K562 (cell line): ENCODE data around the gene SRPRA. TPM values are rescaled to one million over a fixed set of nuclear protein-coding genes. Genes with fewer than 3 reads are reported as not detected.

Experiments used
- CAMTA2 ChIP-seq: fragments of 250-450 bp; sonication (Bioruptor Pico); conservative IDR thresholded peaks from 2 replicates; pipeline ENCODE4 v1.5.1; 2022
- GTF2A2 ChIP-seq: IDR thresholded peaks from 2 replicates; pipeline ENCODE4 v1.6.1; 2016; ENCODE audit warnings: mild to moderate bottlenecking, missing genetic modification characterization, missing compliant biosample characterization
- GTF2E2 ChIP-seq: fragments of 200-800 bp; sonication (Bioruptor generic); IDR thresholded peaks from 2 replicates; pipeline ENCODE4 v1.6.1; 2016; ENCODE audit warnings: missing genetic modification characterization, missing compliant biosample characterization
- HNRNPK ChIP-seq: fragments of 200-400 bp; formaldehyde crosslinking; IDR thresholded peaks from one replicate; pipeline ENCODE4 v1.6.1; 2018; ENCODE audit warnings: mild to moderate bottlenecking, low read depth, low read length; ENCODE audit not compliant: poor library complexity, severe bottlenecking
- ILF3 ChIP-seq: fragments of 450-650 bp; IDR thresholded peaks from 2 replicates; pipeline ENCODE4 v1.6.1; 2018; ENCODE audit warnings: antibody characterized with exemption, mild to moderate bottlenecking, moderate library complexity, borderline replicate concordance
- MEIS2 ChIP-seq: fragments of 450-650 bp; IDR thresholded peaks from 2 replicates; pipeline ENCODE4 v1.6.1; 2014; ENCODE audit warnings: mild to moderate bottlenecking; ENCODE audit not compliant: partially characterized antibody
- NFIX ChIP-seq: fragments of 250-450 bp; sonication (Bioruptor Pico); IDR thresholded peaks from 2 replicates; pipeline ENCODE4 v1.4.0; 2020; ENCODE audit warnings: low read depth, mild to moderate bottlenecking, moderate library complexity
- TCF7L2 ChIP-seq: fragments of 150-350 bp; IDR thresholded peaks from 2 replicates; pipeline ENCODE4 v1.6.1; 2016; ENCODE audit warnings: low read depth, mild to moderate bottlenecking, low read length, moderate library complexity
- ZBTB8A ChIP-seq: fragments of 450-650 bp; IDR thresholded peaks from 2 replicates; pipeline ENCODE4 v1.6.1; 2018; ENCODE audit warnings: mild to moderate bottlenecking, moderate library complexity; ENCODE audit not compliant: partially characterized antibody
- polyA plus RNA-seq, 8 experiments: library from polyadenylated mRNA; depleted of rRNA in 4 of 8; stranded (reverse) in 5 of 8; unstranded in 3 of 8; fragments of >200 nt; fragmentation: Nextera tagmentation in 2 of 8; fragmentation: Illumina TruSeq in 1 of 8; extraction: Ambion mirVana in 2 of 8; extraction: Trizol in 1 of 8; gene quantifications; 2 replicates each; pipeline versions ENCODE4 v1.2.1 to v1.2.3, GENCODE V29; 2011 to 2014; ENCODE audit warnings: inconsistent platforms in 1 of 8, missing spikeins in 1 of 8
- total RNA-seq, 7 experiments: library from RNA; depleted of rRNA in 6 of 7; stranded (reverse); fragments of >200 nt in 6 of 7; fragmentation: Illumina TruSeq in 2 of 7; extraction: Trizol in 2 of 7; gene quantifications; 2 replicates each; pipeline versions ENCODE4 v1.2.1 to v1.2.3, GENCODE V29; 2011 to 2021; ENCODE audit warnings: low replicate concordance in 1 of 7
- TF ChIP-seq, protein P1 (sequence below): fragments of 200-800 bp; sonication (Bioruptor generic); IDR thresholded peaks from 2 replicates; pipeline ENCODE4 v1.6.1; 2016; ENCODE audit warnings: missing genetic modification characterization, missing compliant biosample characterization
- TF ChIP-seq, protein P2 (sequence below): fragments of 450-650 bp; conservative IDR thresholded peaks from 2 replicates; pipeline ENCODE4 v1.6.1; 2016; ENCODE audit warnings: missing genetic modification characterization, low read depth, mild to moderate bottlenecking, missing compliant biosample characterization, moderate library complexity
- TF ChIP-seq, protein P3 (sequence below): sonication (generic); formaldehyde crosslinking; IDR thresholded peaks from 2 replicates; pipeline ENCODE4 v1.8.0; 2023; ENCODE audit warnings: mild to moderate bottlenecking, missing genetic modification reagents
- TF ChIP-seq, protein P4 (sequence below): fragments of 250-450 bp; sonication (Bioruptor Pico); IDR thresholded peaks from 2 replicates; pipeline ENCODE4 v1.5.0; 2021; ENCODE audit warnings: mild to moderate bottlenecking, borderline replicate concordance

Gene SRPRA
- total and polyA plus RNA-seq, 9 of the 15 experiments (the other 6 are each of a cell fraction or from before 2014, with no cell fraction given): 33.5 to 124 (median 80.0) TPM

DNA sequence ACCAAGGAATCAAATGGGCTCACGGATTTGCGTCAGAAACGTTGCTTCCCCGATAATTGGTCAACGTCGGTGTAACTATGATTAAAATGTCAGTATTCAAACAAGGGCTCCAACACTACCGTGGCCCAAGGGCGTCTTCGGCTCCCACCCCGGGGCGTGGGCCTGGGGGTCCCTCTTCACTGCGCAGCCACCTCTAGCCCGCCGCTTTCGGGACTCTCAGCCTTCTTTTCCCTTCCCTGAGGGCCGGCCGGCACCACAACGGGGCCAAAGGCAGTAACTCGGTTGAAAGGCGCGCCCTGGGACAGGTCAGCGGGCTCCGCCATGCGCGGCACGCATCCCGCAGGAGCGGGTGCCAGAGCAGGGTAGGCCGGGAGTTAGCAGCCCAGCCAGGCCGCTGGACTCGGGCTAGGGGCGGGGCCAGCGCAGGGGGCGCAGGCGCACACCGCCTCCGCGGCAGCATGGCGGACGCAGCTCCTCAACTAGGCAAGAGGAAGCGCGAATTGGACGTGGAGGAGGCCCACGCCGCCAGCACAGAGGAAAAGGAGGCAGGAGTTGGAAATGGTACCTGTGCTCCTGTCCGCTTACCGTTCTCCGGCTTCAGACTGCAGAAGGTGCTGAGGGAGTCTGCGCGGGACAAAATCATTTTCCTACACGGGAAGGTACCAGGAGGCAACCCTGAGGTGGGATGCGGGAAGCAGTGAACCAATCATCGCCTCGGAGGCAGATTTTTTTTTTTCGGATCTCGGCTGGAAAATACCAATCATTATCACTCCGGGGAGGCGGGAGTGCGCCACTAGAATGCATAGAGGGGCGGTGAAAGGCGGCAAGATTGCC, 35.1 kb upstream of the SRPRA start, which contains the start of gene DCPS (continued):
- TF ChIP-seq, protein P1, sequence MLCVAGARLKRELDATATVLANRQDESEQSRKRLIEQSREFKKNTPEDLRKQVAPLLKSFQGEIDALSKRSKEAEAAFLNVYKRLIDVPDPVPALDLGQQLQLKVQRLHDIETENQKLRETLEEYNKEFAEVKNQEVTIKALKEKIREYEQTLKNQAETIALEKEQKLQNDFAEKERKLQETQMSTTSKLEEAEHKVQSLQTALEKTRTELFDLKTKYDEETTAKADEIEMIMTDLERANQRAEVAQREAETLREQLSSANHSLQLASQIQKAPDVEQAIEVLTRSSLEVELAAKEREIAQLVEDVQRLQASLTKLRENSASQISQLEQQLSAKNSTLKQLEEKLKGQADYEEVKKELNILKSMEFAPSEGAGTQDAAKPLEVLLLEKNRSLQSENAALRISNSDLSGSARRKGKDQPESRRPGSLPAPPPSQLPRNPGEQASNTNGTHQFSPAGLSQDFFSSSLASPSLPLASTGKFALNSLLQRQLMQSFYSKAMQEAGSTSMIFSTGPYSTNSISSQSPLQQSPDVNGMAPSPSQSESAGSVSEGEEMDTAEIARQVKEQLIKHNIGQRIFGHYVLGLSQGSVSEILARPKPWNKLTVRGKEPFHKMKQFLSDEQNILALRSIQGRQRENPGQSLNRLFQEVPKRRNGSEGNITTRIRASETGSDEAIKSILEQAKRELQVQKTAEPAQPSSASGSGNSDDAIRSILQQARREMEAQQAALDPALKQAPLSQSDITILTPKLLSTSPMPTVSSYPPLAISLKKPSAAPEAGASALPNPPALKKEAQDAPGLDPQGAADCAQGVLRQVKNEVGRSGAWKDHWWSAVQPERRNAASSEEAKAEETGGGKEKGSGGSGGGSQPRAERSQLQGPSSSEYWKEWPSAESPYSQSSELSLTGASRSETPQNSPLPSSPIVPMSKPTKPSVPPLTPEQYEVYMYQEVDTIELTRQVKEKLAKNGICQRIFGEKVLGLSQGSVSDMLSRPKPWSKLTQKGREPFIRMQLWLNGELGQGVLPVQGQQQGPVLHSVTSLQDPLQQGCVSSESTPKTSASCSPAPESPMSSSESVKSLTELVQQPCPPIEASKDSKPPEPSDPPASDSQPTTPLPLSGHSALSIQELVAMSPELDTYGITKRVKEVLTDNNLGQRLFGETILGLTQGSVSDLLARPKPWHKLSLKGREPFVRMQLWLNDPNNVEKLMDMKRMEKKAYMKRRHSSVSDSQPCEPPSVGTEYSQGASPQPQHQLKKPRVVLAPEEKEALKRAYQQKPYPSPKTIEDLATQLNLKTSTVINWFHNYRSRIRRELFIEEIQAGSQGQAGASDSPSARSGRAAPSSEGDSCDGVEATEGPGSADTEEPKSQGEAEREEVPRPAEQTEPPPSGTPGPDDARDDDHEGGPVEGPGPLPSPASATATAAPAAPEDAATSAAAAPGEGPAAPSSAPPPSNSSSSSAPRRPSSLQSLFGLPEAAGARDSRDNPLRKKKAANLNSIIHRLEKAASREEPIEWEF: no peak
- TF ChIP-seq, protein P2, sequence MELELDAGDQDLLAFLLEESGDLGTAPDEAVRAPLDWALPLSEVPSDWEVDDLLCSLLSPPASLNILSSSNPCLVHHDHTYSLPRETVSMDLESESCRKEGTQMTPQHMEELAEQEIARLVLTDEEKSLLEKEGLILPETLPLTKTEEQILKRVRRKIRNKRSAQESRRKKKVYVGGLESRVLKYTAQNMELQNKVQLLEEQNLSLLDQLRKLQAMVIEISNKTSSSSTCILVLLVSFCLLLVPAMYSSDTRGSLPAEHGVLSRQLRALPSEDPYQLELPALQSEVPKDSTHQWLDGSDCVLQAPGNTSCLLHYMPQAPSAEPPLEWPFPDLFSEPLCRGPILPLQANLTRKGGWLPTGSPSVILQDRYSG (tag): 0 out of 2 replicates have a peak, but pooled peaks have one; percentile 70
- TF ChIP-seq HNRNPK: no peak
- TF ChIP-seq, protein P3, sequence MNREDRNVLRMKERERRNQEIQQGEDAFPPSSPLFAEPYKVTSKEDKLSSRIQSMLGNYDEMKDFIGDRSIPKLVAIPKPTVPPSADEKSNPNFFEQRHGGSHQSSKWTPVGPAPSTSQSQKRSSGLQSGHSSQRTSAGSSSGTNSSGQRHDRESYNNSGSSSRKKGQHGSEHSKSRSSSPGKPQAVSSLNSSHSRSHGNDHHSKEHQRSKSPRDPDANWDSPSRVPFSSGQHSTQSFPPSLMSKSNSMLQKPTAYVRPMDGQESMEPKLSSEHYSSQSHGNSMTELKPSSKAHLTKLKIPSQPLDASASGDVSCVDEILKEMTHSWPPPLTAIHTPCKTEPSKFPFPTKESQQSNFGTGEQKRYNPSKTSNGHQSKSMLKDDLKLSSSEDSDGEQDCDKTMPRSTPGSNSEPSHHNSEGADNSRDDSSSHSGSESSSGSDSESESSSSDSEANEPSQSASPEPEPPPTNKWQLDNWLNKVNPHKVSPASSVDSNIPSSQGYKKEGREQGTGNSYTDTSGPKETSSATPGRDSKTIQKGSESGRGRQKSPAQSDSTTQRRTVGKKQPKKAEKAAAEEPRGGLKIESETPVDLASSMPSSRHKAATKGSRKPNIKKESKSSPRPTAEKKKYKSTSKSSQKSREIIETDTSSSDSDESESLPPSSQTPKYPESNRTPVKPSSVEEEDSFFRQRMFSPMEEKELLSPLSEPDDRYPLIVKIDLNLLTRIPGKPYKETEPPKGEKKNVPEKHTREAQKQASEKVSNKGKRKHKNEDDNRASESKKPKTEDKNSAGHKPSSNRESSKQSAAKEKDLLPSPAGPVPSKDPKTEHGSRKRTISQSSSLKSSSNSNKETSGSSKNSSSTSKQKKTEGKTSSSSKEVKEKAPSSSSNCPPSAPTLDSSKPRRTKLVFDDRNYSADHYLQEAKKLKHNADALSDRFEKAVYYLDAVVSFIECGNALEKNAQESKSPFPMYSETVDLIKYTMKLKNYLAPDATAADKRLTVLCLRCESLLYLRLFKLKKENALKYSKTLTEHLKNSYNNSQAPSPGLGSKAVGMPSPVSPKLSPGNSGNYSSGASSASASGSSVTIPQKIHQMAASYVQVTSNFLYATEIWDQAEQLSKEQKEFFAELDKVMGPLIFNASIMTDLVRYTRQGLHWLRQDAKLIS: peak; percentile 69; the same call in 1 of the 2 replicates
- peak; percentile 41; the same call in 1 of the 2 replicates for TF ChIP-seq TCF7L2
- TF ChIP-seq MEIS2: peak; percentile 64
- TF ChIP-seq, protein P4, sequence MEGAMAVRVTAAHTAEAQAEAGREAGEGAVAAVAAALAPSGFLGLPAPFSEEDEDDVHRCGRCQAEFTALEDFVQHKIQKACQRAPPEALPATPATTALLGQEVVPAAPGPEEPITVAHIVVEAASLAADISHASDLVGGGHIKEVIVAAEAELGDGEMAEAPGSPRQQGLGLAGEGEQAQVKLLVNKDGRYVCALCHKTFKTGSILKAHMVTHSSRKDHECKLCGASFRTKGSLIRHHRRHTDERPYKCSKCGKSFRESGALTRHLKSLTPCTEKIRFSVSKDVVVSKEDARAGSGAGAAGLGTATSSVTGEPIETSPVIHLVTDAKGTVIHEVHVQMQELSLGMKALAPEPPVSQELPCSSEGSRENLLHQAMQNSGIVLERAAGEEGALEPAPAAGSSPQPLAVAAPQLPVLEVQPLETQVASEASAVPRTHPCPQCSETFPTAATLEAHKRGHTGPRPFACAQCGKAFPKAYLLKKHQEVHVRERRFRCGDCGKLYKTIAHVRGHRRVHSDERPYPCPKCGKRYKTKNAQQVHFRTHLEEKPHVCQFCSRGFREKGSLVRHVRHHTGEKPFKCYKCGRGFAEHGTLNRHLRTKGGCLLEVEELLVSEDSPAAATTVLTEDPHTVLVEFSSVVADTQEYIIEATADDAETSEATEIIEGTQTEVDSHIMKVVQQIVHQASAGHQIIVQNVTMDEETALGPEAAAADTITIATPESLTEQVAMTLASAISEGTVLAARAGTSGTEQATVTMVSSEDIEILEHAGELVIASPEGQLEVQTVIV (CRISPR knock-in tag): no peak
- TF ChIP-seq GTF2E2 (tag): peak; percentile 85; the same call in 1 of the 2 replicates
- TF ChIP-seq NFIX (CRISPR knock-in tag): no peak
- no peak for TF ChIP-seq ZBTB8A
- TF ChIP-seq ILF3: no peak
- 0 out of 2 replicates have a peak, but pooled peaks have one; percentile 87 for TF ChIP-seq CAMTA2 (CRISPR knock-in tag)
- no peak for TF ChIP-seq GTF2A2 (tag)
